SU-DHL-6 (cell line): Measurements from ENCODE around the gene LBHD1.

Source experiments
- EZH2phosphoT487 ChIP-seq: fragments of 200-600 bp; sonication (generic), shearing (Covaris generic); conservative IDR thresholded peaks from 2 replicates; pipeline ENCODE4 v1.6.1; 2018; ENCODE audit warnings: mild to moderate bottlenecking, antibody characterized with exemption, low read length, moderate library complexity, mixed read lengths
- TF ChIP-seq, protein P1 (sequence below): fragments of 200-600 bp; sonication (generic); IDR thresholded peaks from one replicate; pipeline ENCODE4 v1.5.1; 2017; ENCODE audit warnings: antibody characterized with exemption, mild to moderate bottlenecking, low read length, moderate library complexity; ENCODE audit not compliant: insufficient read depth, poor library complexity, severe bottlenecking

DNA sequence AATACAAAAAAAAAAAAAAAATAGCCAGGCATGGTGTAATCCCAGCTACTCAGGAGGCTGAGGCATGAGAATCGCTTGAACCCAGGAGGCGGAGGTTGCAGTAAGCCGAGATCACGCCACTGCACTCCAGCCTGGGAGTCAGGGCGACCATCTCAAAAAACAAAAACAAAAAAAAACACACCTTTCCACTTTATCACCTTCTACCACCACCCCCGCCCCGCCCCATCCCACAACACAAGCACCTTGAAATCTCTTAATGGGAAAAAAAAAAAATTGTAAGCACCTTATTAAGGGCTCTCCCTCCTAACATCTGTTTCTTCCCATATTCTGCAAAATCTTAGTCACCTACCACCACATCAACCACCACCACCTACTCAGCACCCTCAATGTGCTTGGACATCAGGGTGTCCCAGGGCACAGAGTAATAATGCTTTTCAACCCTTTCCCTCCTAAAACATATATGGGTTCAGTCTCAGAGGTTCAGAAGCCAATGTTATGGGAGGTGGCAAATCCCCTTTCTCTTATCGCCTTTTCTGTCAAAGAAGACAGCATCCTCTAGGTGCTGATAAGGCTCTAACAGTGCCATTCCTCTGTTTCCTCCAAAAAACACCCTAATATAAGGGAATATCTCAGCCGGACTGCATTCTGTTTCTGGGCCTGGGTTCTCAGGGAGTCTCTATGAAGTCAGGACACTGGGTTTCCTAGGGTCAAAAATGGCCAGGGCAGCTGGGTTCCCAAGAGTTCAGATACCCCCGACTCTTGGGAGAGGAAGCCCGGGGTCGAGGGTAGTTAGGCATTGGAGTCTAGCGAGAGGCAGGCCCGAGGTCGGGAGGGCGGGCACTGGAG, 19.7 kb downstream of the LBHD1 start:
- TF ChIP-seq, protein P1, sequence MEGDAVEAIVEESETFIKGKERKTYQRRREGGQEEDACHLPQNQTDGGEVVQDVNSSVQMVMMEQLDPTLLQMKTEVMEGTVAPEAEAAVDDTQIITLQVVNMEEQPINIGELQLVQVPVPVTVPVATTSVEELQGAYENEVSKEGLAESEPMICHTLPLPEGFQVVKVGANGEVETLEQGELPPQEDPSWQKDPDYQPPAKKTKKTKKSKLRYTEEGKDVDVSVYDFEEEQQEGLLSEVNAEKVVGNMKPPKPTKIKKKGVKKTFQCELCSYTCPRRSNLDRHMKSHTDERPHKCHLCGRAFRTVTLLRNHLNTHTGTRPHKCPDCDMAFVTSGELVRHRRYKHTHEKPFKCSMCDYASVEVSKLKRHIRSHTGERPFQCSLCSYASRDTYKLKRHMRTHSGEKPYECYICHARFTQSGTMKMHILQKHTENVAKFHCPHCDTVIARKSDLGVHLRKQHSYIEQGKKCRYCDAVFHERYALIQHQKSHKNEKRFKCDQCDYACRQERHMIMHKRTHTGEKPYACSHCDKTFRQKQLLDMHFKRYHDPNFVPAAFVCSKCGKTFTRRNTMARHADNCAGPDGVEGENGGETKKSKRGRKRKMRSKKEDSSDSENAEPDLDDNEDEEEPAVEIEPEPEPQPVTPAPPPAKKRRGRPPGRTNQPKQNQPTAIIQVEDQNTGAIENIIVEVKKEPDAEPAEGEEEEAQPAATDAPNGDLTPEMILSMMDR, result no peak
- TF ChIP-seq EZH2phosphoT487, result no peak
